ENCODE data around the gene SYNE2.
"Not testable (repeated sequence)": the region's sequence is repeated elsewhere in the genome, so short reads cannot be mapped to it uniquely, and the experiment has no call there.

Gene SYNE2

GRCh38 chr14:64000749-64001148, 147.9 kb downstream of the SYNE2 start:
- in situ Hi-C loops (cut with MboI; ENCODE audit: low sequenced_read_pairs), result no loop called here

- in situ Hi-C loops (cut with MboI; ENCODE audit: low sequenced_read_pairs), result no loop called here
Observed at GRCh38 chr14:64005822-64006221, 153.0 kb downstream of the SYNE2 start.

- in situ Hi-C loops (cut with MboI; ENCODE audit: low sequenced_read_pairs), result no loop called here
Observed at GRCh38 chr14:64008016-64008415, 155.2 kb downstream of the SYNE2 start.

- in situ Hi-C loops (cut with MboI; ENCODE audit: low sequenced_read_pairs), result no loop called here
Observed at GRCh38 chr14:64012003-64012402, 159.2 kb downstream of the SYNE2 start.

- in situ Hi-C loops (cut with MboI; ENCODE audit: low sequenced_read_pairs), result no loop called here
Observed at GRCh38 chr14:64012720-64013119, 159.9 kb downstream of the SYNE2 start.

- in situ Hi-C loops (cut with MboI; ENCODE audit: low sequenced_read_pairs), result no loop called here
Observed at GRCh38 chr14:64025479-64025878, 172.7 kb downstream of the SYNE2 start.

GRCh38 chr14:64026600-64026999, 173.8 kb downstream of the SYNE2 start:
- in situ Hi-C loops (cut with MboI; ENCODE audit: low sequenced_read_pairs), result no loop called here

- in situ Hi-C loops (cut with MboI; ENCODE audit: low sequenced_read_pairs), result no loop called here
Observed at GRCh38 chr14:64035143-64035542, 182.3 kb downstream of the SYNE2 start.

GRCh38 chr14:64037869-64038745, 185.3 kb downstream of the SYNE2 start:
- in situ Hi-C loops (cut with MboI; ENCODE audit: low sequenced_read_pairs), result not testable (repeated sequence)

- in situ Hi-C loops (cut with MboI; ENCODE audit: low sequenced_read_pairs), result no loop called here
Observed at GRCh38 chr14:64038841-64039542, 186.2 kb downstream of the SYNE2 start.

GRCh38 chr14:64040044-64040443, 187.2 kb downstream of the SYNE2 start:
- in situ Hi-C loops (cut with MboI; ENCODE audit: low sequenced_read_pairs), result no loop called here

- in situ Hi-C loops (cut with MboI; ENCODE audit: low sequenced_read_pairs), result not testable (repeated sequence)
Observed at GRCh38 chr14:64043296-64043695, 190.5 kb downstream of the SYNE2 start.

GRCh38 chr14:64045091-64045490, 192.3 kb downstream of the SYNE2 start:
- in situ Hi-C loops (cut with MboI; ENCODE audit: low sequenced_read_pairs), result no loop called here

- in situ Hi-C loops (cut with MboI; ENCODE audit: low sequenced_read_pairs), result no loop called here
Observed at GRCh38 chr14:64049616-64050381, 197.0 kb downstream of the SYNE2 start.

GRCh38 chr14:64053694-64054669, 201.2 kb downstream of the SYNE2 start:
- in situ Hi-C loops (cut with MboI; ENCODE audit: low sequenced_read_pairs), result no loop called here

GRCh38 chr14:64059454-64060198, 206.8 kb downstream of the SYNE2 start:
- in situ Hi-C loops (cut with MboI; ENCODE audit: low sequenced_read_pairs), result no loop called here

- in situ Hi-C loops (cut with MboI; ENCODE audit: low sequenced_read_pairs), result no loop called here
Observed at GRCh38 chr14:64060199-64060545, 207.4 kb downstream of the SYNE2 start.

- in situ Hi-C loops (cut with MboI; ENCODE audit: low sequenced_read_pairs), result no loop called here
Observed at GRCh38 chr14:64060648-64061096, 207.9 kb downstream of the SYNE2 start.

- in situ Hi-C loops (cut with MboI; ENCODE audit: low sequenced_read_pairs), result no loop called here
Observed at GRCh38 chr14:64061115-64061514, 208.3 kb downstream of the SYNE2 start.

GRCh38 chr14:64061706-64062105, 208.9 kb downstream of the SYNE2 start:
- in situ Hi-C loops (cut with MboI; ENCODE audit: low sequenced_read_pairs), result no loop called here

All from HL-60/S4 treated with phorbol 12-myristate 13-acetate at 8.2 ng/mL for 4 days and 3 days (cell line).